ENCODE measurements around the gene CELF1.

CELF1 gene

DNA sequence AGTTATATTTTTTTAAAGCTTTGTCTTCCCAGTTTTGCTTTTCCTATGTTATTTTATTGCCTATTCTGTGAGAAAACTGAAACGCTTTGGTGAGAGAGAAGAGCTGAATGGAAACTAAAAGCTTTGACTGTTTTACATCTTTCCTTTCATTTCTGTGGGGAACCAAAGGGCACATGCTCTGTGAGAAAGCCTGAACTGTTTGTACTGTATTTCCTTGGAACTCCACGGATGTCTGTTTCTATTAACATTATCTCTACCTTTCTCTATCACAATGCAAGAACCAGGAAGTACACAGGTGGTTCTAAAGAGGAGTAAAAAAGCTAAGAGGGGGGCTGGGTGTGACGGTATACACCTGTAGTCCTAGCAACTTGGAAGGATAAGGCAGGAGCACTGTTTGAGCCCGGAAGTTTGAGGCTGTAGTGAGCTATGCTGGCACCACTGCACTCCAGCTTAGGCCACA, 43.8 kb downstream of the CELF1 start:
- DNase-seq (ENCODE audit: low read depth, low spot score) = no peak

DNA sequence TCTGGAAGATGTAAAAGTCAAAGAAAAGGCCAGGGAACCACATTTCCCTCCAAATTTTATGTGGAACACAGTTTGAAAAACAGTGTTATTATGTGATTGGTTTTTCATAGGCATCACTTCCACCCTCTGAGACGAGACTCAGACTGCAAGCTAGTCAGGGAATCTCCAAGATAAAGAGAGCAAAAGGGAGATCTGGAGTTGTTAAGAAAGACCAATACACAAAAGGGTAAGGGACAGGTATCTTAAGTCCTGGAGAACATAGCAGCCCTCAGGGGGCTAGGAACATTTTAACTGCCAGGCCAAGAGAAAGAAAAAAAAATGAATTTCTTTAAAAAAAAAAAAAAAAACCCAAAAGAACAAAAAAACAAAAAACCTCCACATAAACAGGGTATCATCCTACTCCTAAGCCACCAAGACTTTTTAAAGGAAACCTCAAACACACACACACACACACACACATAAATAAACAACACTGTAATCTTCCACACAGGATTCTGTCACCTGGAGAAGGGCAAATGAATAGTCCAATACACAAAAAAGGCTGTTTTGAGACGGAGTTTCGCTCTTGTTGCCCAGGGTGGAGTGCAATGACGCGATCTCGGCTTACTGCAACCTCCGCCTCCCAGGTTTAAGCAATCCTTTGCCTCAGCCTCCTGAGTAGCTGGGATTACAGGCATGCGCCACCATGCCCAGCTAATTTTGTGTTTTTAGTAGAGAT, 44.5 kb downstream of the CELF1 start:
- DNase-seq (ENCODE audit: low read depth, low spot score) = no peak

DNA sequence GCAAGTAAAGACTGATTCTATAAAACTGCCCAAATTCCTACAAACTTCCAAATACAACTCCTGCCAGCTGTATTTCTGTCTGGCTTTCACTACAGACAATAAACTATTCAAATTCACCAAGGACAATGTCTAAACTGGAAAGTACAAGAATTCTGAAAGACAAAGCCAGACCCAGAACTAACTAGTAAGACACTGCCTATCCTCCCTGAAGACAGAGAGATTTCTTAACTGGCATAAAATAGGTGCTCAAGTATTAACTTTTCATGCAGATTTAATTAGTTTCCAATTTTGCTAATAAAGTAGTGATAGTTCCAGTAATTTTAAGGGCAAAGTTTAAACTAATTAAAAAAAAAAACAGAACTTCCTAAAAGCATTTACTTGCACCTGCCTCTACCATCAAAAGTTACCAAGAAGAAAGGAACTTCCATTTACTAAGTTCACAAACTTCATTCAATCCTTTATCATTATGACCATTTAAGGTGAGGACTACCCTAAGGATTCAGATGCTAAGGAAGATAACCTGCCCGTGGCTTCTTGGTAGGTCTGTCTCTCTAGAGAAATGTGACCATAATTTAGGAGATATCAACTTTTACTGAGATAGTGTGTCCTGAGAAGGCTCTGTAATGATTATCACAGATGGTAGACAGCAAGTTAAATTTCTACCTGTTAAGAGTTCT, 45.2 kb downstream of the CELF1 start:
- no peak for DNase-seq (ENCODE audit: low read depth, low spot score)

DNA sequence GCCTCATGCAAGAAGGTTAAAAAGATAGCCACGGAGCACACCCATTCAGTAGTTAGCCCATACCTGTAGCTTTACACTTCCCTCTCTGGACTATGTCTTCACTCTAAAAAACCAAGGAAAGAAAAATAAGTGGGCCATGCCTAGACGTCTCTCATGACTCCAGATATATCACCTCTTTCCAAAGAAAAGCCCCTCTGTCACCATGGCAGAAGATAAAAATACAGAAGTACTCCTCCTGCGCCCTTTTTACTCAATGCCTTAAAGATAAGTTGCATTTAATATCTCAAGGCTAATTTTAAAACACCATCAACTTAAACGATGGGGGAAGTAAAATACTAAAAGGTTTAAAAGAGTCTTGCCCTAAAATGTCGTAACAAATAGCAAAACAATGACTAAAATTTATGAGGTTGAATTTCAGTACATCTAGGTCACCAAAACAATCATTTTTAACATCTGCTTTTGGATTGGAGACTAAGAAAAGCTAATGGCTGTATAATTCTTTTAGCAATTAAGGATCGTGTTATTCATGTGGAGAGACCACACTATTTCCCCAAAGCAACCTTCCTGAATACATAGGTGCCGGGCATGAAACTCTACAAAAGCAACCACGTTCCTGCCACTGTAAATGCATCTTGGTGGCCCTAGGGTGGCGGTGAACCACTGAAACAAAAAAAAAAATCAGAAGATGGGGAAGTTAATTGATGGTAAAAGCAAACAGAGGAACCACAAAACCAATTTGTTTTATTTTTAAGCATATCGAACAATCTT, 46.0 kb downstream of the CELF1 start:
- no peak for DNase-seq (ENCODE audit: low read depth, low spot score)

DNA sequence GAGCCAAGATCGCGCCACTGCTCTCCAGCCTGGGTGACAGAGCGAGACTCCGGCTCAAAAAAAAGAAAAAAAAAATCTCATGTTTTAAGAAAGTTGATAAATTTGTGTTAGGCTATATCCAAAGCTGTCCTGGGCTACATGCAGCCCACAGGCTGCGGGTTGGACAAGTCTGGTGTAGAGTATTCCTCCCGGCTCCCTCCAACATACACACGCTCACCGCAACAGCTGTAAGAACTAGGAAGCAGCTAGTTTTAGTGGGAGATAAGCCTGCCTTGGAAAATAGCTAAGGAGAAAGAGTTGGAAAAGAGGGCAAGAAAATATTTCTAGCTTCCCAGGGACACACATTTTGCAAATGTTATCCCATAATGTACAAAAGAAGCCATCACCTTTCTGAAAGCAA, 46.6 kb downstream of the CELF1 start:
- no peak for DNase-seq (ENCODE audit: low read depth, low spot score)

DNA sequence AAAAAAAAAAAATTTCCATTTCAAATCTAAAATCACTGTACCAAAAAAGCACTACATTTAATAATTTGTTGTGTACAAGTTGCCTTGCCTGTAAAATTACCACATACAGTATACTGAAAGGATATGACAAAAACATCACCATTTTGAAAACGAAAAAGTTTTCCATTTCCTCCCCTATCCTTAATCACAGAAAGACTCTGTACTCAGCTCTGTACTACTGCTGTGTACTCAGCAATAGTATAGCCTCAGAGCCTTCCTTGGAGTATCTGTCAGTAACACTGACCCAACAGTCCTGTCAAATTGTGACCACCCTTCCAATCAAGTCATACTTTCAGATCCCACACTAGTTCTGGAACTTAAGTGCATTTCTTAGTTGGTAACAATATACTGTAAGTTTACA, 48.0 kb downstream of the CELF1 start:
- no peak for DNase-seq (ENCODE audit: low read depth, low spot score)

DNA sequence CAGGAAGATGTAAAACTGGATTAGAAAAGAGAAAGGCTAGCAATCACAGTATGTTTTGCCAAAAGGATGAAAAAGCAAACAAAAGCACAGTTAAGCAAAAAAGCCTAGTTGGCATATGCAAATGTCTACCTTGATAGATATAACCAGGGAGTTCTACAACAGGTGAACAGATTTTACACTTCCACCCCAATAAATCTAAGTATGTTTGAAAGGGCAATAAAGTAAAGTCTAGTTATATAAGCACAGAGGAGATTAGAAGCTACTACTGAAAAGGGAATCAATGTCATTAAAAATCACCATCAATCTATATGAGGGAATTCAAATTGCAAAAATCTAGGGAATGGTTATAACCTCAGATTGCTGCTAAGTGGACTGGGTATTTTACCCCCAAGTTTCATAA, 49.7 kb downstream of the CELF1 start:
- no peak for DNase-seq (ENCODE audit: low read depth, low spot score)

DNA sequence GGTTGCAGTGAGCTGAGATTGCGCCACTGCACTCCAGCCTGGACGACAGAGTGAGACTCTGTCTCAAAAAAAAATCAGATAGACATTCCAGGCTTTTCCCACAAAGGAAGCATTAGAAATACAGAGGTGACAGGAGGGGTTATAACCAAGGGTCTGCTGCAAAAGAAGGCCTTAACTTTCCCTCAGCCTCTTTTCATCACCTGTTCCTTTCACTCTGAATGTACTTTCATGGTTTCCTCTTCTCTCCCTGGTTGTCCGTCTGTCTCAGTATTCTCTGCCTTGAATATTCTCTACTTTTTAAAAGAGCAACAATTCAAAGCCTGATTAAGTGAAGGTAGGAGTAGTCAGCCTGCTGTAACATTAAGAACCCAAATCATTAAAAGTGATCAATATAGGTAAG, 50.2 kb downstream of the CELF1 start:
- DNase-seq (ENCODE audit: low read depth, low spot score) = no peak

DNA sequence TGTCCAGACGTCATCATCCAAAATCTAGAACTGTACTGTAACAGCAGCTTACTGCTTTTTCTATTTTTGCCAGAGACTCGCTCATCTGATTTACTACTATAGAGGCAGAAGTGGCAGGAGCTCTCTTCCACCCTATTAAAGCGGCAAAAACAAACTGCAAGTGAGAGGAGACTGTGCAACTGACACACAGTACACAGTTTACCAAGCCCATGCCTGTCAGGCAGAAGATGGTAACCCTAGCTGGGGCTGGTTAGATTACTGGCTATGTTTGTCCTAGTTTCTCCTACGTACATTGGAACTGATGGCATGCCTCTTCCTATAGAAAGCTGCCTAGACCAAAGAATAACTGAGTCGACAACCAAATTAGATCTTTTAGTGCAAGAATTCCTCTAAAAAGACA, 51.8 kb downstream of the CELF1 start:
- no peak for DNase-seq (ENCODE audit: low read depth, low spot score)

DNA sequence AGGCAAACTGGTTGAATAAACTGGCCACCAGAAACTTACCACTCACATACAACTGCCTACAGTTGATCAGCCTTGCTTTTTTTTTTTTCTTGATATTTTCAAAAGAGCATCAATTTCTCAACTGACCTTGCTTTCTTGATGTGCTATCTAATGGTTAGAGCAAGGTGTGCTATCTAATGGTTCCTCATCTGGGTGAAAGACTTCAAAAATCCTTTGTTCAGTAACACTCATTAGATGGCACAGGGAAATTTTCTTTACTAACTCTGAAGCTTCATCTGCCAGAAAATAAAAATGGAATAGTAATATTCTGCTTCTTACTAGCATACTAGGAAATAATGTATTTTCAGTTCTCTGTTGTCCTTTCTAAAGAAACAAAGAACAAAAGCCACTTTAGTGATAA, 52.8 kb downstream of the CELF1 start:
- DNase-seq (ENCODE audit: low read depth, low spot score) = no peak

DNA sequence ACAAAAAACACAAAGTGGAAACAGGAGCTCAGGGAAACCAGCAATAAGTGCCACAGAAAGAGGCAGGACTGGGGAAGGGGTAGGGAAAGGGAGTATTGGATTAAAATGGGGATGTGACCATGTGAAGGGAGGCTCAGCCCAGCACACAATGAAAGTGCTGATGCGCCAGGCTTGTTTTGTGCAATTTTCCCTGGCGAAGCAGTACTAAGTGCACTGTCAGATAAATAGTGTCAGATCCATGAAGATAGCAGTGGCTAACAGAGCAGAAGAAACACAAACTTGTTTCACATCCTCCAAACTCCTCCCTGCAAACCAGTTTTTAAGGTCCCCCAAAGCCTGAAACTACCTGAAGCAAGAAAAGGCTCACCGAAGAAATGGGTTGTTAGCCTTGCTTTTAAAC, 53.3 kb downstream of the CELF1 start:
- DNase-seq (ENCODE audit: low read depth, low spot score) = no peak

DNA sequence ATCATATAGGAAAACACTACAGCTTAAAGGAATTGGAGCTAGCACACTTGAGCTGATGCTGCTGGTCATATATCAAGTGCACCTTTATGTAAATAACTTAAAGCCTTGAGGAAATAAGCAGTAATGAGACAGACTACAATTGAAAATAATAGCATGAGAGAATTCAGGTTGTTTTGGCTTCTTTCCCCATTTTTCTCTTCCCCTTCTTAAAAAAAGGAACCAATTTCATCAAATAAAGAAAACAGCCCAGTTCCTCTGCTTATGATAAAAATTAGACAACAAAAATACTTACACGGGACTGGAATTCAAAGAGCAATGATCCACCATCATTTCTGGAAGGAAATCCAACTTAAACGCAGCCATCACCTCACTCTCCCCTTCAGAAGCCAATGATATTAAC, 53.8 kb downstream of the CELF1 start:
- no peak for DNase-seq (ENCODE audit: low read depth, low spot score)

DNA sequence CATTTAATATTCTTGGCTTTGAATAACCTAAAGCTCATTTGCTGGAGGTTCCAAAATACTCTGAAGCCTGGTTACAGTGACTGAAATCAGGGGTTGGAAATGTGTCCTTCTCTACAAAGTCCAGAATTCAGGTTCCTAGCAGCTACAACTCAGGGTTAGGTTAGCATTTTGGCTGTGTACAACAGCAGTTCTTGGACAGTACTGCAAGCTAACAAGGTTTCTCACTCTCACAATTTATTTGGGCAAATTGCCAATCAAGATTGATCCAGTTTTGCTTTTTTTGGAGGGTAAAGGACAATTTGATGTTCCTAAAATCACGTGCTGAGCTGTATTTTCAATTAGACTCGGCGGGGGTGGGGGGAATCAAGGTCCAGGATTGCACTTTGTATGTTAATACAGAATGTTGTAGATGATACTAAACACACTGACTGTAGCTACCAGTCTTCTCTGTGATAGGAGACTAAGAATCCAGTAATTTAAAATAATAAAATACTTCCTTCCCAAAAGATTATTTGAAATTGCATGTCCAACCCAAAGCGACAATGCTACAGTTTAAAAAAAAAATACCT, 54.3 kb downstream of the CELF1 start:
- no peak for DNase-seq (ENCODE audit: low read depth, low spot score)

DNA sequence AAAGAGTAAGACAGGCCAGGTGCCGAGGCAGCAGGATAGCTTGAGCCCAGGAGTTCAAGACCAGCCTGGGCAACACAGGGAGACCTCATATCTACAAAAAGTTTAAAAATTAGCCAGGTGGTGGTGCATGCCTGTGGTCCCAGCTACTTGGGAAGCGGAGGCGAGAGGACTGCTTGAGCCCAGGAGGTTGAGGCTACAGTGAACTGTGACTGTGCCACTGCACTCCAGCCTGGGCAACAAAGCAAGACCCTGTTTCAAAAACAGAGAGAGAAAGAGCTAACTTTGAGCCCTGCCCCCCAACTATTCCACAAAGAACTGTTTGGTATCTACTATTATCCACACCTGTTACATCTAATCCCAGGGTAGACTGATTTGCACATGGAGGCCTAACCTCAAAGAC, 54.8 kb downstream of the CELF1 start:
- no peak for DNase-seq (ENCODE audit: low read depth, low spot score)

DNA sequence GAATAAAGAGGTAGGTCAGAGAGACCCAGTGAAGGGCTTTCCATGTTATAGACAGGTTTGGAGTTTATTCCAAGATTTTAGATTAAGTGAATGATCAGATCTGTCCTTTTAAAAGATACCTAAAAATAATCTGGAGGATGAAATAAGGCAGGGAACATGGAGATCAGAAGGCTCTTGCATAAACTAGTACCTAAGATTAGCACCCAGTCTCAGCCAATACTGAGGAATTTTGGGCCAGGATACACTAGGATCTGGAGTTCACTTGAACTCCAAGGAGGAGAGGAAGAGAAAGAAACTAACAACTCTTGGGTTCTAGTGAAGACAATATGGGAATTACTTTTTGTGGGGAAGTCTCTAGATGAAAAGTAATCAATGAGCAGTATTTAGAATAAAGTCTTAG, 56.1 kb downstream of the CELF1 start:
- no peak for DNase-seq (ENCODE audit: low read depth, low spot score)

DNA sequence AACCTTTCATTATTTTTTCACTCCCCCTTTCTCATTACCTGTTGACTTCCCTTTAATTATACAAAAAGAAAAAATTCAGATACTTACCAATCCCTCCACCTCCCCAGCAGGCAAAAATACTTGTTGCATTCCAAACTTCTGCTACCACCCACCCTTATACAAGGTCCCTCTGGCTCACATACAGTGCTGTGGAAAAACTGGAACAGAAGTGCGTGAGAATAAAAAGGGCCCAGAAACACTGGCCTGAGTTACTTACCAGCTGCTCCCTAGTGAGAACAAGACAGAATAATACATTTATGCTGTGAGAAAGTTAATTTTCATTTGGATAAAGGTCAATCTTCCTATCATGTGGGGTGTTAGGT, 57.1 kb downstream of the CELF1 start:
- DNase-seq (ENCODE audit: low read depth, low spot score) = no peak

DNA sequence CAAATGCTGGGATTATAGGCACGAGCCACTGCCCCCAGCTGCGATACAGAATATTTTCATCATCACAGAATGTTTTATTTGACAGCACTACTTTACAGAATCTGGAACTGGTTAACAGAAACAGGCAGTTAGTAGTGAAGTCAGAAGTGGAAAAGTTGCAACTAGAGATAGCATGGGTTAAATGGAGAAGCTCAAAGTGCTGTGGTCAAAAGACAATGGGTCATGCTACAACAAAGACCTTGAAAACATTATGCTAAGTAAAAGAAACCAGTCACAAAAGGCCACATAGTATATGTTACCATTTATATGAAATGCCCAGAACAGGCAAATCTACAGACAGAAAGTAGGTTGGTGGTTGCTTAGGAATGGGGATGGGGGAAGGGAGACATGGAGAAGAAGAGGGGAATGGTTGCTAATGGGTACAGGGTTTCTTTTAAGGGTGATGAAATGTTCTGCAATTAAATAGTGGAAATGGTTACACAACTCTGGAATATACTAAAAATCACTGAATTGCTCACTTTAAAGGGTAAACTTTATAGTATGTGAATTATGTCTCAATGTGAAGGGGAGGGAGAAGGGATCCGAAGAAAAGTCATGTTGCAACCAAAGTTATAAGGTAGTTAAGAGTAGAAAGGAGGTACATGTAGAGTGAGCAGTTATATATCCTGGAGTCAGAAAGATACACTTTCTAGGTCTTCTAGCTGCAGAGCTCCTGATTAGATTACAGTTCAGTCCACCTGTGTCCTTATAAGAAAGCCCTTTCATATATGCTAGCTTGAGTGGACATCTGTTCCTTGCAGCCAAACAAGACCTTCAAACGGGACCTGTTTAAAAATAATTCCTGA, 57.7 kb downstream of the CELF1 start:
- DNase-seq (ENCODE audit: low read depth, low spot score) = no peak

DNA sequence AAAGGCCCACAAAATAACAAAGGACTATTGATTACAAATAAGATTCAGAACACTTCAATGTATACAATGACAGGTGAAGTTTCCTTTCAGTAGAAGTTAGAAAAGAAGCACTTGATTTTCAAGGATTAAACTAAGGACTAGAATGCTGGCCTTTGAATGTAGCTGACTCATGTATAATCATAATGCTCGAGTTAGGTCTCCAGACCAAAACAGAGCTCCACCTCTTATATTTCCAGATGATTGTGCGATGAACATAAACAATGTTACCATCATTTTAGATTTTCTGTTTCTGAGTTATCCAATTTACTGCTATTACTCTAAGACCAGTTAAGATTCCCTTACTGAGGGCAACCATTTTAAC, 63.6 kb downstream of the CELF1 start:
- no peak for DNase-seq (ENCODE audit: low read depth, low spot score)

DNA sequence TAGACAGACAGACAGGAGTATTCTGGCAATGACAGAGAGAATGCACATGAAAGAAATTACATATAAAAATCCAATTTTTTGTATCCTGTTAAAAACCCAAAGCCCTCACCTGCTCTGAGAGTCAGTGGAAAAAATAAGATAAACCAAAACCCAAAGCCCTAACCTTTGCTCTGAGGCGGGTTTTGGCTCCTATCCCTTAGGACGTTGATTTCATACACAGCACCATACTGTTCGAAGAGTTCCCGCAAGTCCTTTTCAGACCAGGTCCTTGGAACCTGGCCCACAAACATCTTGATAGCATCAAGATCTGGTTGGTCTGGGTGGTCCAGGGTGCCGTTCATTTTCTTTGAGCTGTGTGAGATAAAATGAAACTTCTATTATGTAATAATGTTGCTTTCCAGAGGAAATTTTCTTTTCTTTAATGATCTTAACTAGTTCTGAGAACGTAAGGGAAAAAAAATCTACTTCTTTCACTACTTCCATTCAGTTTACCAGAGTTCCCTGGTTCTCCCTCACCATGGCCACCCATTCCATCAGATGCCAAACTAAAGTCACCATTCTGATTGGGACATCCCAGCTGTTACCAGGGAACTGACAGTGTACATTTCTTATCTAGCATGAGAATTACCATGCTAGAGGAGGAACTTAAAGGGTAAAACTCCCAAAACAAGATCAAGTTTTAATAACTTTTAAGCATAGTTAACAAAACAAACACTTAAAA, 64.1 kb downstream of the CELF1 start:
- no peak for DNase-seq (ENCODE audit: low read depth, low spot score)

DNA sequence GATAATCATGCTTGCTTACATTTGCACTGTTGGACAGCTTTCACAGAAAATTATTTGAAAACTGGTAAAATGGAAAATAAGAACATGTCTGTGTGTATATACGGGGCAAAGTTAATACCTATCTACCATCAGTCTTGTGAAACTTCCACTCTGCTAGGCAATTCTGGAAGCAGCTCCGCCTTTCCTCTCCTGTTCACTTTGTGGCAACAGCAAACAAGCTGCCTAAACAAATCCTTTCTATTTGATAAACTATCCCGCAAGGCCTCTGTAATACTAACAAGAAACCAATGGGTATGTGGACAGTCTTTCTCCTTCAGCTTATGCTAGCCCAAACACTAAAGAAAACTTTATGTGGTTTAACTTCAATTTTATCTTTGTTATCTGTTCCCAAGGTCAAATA, 64.8 kb downstream of the CELF1 start:
- no peak for DNase-seq (ENCODE audit: low read depth, low spot score)

DNA sequence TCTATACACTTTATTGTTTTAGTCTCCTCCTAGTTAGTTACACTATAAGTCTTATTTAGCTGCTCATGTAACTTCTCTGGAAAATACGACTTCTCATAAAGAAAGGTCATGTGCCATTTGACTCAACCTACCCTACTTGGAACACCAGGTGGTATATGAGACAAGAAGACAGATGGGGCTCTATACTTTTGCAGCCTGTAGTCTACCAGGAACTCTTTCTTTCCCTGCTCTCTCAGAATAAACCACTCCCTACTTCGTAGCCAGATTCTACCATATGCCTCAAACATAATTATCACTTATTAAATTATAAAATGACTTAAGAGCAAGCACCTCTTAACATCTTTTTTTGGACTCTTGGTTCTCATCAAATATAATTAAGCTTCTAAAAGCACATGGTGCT, 65.5 kb downstream of the CELF1 start:
- no peak for DNase-seq (ENCODE audit: low read depth, low spot score)
